GM12874 (cell line): ENCODE results near the gene MYL3.

ENCODE experiments used
- TF ChIP-seq, protein P1 (sequence below): IDR thresholded peaks from 2 replicates; pipeline ENCODE4 v1.5.1; 2011; ENCODE audit warnings: low read depth, mild to moderate bottlenecking, control low read depth, low read length, moderate library complexity; ENCODE audit not compliant: insufficient read depth

The MYL3 gene

GRCh38 chr3:46897829-46898320 is 34.6 kb upstream of the MYL3 start:
- TF ChIP-seq, protein P1, sequence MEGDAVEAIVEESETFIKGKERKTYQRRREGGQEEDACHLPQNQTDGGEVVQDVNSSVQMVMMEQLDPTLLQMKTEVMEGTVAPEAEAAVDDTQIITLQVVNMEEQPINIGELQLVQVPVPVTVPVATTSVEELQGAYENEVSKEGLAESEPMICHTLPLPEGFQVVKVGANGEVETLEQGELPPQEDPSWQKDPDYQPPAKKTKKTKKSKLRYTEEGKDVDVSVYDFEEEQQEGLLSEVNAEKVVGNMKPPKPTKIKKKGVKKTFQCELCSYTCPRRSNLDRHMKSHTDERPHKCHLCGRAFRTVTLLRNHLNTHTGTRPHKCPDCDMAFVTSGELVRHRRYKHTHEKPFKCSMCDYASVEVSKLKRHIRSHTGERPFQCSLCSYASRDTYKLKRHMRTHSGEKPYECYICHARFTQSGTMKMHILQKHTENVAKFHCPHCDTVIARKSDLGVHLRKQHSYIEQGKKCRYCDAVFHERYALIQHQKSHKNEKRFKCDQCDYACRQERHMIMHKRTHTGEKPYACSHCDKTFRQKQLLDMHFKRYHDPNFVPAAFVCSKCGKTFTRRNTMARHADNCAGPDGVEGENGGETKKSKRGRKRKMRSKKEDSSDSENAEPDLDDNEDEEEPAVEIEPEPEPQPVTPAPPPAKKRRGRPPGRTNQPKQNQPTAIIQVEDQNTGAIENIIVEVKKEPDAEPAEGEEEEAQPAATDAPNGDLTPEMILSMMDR: peak; percentile 11; the same call in 1 of the 2 replicates

- TF ChIP-seq, protein P1: no peak
Observed at GRCh38 chr3:46897031-46897430, 33.8 kb upstream of the MYL3 start.

DNA sequence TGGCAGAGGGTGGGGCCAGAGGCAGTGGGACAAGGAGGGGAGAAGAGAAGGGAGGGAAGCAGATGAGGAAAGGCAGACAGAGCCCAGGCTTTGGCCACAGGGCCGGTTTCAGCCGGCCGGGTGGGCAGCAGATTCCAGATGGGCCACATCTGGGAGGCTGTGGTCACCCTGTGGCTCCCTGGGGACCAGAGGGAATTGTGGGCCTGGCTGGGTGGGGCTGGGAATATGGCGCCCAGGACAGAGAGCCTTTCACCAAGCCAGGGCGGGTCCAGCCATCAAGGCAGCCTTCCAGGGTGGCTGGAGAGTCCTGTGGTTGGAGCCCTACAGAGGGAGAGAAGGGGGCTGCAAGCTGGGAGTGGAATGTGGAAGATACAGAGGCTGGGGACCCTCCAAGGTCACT is 33.1 kb upstream of the MYL3 start:
- TF ChIP-seq, protein P1: no peak

GRCh38 chr3:46895761-46896160 is 32.5 kb upstream of the MYL3 start:
- TF ChIP-seq, protein P1: no peak

- TF ChIP-seq, protein P1: peak; percentile 90
Observed at GRCh38 chr3:46895204-46895660, 32.0 kb upstream of the MYL3 start.

DNA sequence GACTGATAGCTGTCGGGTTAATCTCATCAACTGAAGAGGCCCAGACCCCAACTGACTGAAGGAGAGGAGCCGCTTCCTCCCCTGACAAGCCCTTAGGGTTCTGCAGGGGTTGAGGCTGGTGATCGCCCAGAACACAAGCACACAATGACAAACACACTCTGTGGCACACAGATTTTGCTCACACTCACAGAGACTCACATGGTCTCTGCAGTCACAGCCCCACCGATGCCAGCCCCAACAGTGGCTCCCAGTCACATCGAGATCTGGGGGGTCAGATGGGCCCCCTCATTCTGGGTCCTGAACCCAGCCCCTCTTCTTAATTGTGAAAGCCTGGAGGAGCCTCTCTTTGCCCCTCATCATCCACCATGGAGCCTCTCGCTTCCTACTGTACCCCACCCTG is 31.0 kb upstream of the MYL3 start:
- TF ChIP-seq, protein P1: no peak

DNA sequence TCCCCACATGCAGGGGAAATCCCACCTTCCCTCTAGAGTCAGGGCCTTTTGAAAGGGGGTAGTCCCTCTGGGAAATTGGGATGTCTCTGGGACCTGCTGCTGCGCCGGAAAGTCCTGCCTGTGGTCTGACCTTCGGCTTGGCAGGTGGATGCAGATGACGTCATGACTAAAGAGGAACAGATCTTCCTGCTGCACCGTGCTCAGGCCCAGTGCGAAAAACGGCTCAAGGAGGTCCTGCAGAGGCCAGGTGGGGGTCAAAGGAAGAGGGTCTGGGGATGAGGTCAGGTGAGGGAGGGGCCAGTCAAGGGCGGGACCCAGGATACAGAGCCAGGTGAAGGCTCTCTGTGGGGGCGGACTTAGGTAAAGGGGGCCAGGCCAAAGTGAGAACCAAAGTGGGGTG is 30.5 kb upstream of the MYL3 start:
- TF ChIP-seq, protein P1: no peak

DNA sequence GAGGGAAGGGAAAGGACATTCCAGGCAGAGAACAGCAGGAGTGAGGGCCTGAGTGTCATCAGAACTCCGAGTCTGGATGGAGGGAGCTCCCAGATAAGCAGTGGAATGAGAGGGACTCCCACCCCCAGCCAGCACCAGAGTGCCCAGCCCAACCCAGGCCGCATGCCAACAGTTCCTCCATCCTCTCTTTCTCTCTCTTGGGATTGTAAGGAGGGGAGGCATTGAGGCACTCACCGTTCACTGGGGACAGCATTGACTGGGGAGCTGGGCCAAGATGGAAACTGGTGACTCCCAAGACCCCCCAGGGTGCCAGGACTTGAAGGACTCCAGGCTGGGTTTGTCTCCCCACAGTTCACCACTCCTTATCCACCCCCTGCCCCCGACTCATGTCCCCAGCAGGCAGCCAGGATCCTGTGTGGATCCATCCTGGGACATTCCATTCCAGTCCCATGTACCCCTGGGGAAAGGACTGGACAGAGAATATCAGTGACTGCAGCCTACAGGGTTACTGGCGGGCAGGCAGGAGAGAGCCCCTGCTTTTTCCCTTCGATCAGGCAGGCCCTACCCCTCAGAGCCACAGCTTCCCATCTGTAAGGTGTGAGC is 30.0 kb upstream of the MYL3 start:
- TF ChIP-seq, protein P1: no peak
